ENCODE results near the gene RHOH.
"Not testable (repeated sequence)": the region's sequence is repeated elsewhere in the genome, so short reads cannot be mapped to it uniquely, and the experiment has no call there.

The RHOH gene

DNA sequence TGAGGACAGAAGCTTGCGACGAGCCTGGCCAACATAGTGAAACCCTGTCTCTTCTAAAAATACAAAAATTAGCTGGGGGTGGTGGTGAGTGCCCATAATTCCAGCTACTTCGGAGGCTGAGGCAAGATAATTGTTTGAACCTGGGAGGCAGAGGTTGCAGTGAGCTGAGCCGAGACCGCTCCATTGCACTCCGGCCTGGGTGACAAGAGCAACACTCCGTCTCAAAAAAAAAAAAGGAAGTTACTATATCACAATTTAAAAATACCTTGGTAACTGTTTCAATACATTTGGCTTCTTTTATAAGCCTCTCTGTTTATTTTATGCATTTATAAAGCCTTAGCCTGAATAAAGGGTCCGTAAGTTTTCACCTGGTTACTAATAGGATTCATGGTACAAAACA is 91.7 kb downstream of the RHOH start:
- no peak for DNase-seq (ENCODE audit: low read depth)
- no peak overlapping the region for H3K4me3 ChIP-seq (ENCODE audit: low read depth, low read length)
- in situ Hi-C loops (cut with HindIII; ENCODE audit: low sequenced_read_pairs), result no loop called here
- TF ChIP-seq, protein P1, sequence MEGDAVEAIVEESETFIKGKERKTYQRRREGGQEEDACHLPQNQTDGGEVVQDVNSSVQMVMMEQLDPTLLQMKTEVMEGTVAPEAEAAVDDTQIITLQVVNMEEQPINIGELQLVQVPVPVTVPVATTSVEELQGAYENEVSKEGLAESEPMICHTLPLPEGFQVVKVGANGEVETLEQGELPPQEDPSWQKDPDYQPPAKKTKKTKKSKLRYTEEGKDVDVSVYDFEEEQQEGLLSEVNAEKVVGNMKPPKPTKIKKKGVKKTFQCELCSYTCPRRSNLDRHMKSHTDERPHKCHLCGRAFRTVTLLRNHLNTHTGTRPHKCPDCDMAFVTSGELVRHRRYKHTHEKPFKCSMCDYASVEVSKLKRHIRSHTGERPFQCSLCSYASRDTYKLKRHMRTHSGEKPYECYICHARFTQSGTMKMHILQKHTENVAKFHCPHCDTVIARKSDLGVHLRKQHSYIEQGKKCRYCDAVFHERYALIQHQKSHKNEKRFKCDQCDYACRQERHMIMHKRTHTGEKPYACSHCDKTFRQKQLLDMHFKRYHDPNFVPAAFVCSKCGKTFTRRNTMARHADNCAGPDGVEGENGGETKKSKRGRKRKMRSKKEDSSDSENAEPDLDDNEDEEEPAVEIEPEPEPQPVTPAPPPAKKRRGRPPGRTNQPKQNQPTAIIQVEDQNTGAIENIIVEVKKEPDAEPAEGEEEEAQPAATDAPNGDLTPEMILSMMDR (IDR thresholded peaks at IDR 0.05; ENCODE audit: low read depth, low read length, missing control alignments), result no peak

DNA sequence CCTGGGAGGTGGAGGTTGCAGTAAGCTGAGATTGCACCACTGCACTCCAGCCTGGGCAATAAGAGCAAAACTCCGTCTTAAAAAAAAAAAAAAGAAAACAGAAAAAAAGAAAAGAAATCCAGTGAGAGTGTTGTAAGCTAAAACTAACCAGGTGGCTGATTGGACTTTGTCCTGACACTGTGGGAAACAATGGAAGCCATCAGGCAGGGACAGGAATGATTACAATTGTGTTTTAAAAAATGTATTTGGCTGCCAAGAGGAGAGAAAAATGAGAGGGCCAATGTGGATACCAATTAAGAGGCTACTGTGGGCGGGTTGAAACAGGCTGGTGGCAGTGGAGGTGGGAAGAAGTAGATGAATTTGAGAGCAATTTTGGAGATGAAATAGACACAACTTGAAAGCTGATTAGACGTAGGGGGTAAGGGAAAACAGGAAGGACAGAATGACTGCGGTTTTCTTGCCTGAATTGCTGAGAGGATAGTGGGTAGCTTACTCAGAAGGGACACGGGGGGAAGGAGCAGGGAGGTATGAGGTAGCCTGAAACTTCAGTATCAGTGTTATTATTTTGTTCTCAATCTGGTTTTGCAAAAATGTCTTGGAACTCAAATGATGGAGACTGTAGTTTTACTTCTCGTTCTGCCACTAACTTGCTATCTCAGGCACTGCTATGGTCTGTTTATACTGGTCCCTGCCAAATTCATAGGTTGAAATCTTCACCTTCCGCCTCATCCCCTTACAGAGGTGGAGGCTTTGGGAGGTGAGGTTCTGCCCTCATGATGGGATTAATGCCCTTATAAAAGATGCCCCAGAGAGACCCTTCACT is 92.7 kb downstream of the RHOH start:
- TF ChIP-seq, protein P1 (IDR thresholded peaks at IDR 0.05; ENCODE audit: low read depth, low read length, missing control alignments), result no peak
- DNase-seq (ENCODE audit: low read depth), result no peak
- no peak overlapping the region for H3K4me3 ChIP-seq (ENCODE audit: low read depth, low read length)
- in situ Hi-C loops (cut with HindIII; ENCODE audit: low sequenced_read_pairs), result no loop called here

DNA sequence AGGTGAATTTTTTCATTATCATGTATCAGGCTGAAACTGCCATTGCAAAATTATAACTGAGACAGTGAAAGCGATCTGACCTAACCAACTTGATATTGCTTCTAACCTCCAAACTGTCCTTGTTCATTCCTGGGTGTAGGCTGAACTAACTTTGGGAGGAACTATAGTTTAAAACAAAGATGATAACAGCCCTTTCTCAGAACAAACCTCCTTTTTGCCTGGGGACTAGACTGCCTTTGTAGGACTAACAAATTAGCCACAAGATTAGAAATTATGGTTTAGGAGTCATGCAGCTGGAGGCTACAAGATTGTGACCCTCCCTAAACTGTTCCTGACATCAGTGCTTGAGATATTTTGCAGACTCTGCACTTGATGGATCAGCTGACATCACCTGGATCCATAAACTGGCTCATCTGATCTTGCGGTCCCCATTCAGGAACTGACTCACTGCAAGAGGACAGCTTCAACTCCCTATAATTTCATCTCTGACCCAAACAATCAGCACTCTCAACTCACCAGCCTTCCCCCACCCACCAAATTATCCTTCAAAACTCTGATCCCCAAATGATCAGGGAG is 93.9 kb downstream of the RHOH start:
- in situ Hi-C loops (cut with HindIII; ENCODE audit: low sequenced_read_pairs); H3K4me3 ChIP-seq (ENCODE audit: low read depth, low read length); DNase-seq (ENCODE audit: low read depth): not testable (repeated sequence)

DNA sequence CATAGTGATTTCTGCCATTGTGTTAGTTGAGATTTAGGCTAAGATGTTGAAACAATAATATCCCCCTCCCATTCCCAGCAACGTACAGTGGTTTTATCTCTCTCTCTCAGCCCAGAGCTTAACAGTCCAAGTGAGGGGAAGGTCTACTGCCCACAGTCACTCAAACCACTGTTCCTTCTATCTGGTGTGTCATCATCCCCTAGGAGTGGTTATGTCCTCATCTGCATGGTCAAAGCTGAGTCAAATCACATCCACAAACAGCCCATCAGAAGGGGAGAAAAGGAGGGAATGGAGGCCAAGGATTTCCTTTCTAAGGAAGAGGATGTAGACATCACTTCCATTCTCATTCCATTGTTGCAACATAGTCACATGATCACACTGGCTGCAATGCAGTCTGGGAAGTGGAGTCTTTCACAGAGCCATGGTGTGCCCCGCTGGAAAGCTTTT is 95.5 kb downstream of the RHOH start:
- TF ChIP-seq, protein P1 (IDR thresholded peaks at IDR 0.05; ENCODE audit: low read depth, low read length, missing control alignments), result no peak
- no peak for DNase-seq (ENCODE audit: low read depth)
- in situ Hi-C loops (cut with HindIII; ENCODE audit: low sequenced_read_pairs), result no loop called here
- no peak overlapping the region for H3K4me3 ChIP-seq (ENCODE audit: low read depth, low read length)

DNA sequence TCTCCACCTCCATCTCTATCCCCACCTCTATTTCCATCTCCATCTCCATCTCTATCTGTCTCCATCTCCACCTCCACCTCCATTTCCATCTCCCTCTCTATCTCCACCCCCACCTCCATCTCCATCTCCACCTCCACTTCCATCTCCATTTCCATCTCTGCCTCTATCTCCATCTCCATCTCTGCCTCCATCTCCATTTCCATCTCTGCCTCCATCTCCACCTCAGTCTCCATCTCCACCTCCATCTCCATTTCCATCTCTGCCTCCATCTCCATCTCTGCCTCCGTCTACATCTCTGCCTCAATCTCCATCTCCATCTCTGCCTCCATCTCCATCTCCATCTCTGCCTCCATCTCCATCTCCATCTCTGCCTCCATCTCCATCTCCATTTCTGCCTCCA is 97.5 kb downstream of the RHOH start:
- TF ChIP-seq, protein P1 (IDR thresholded peaks at IDR 0.05; ENCODE audit: low read depth, low read length, missing control alignments), result no peak
- DNase-seq (ENCODE audit: low read depth), result no peak
- in situ Hi-C loops (cut with HindIII; ENCODE audit: low sequenced_read_pairs), result no loop called here
- no peak overlapping the region for H3K4me3 ChIP-seq (ENCODE audit: low read depth, low read length)

DNA sequence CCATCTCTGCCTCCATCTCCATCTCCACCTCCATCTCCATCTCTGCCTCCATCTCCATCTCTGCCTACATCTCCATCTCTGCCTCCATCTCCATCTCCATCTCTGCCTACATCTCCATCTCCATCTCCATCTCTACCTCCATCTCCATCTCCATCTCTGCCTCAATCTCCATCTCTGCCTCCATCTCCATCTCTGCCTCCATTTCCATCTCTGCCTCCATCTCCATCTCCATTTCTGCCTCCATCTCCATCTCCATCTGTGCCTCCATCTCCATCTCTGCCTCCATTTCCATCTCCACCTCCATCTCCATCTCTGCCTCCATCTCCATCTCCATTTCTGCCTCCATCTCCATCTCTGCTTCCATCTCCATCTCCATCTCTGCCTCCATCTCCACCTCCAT is 98.2 kb downstream of the RHOH start:
- in situ Hi-C loops (cut with HindIII; ENCODE audit: low sequenced_read_pairs); H3K4me3 ChIP-seq (ENCODE audit: low read depth, low read length); DNase-seq (ENCODE audit: low read depth): not testable (repeated sequence)

DNA sequence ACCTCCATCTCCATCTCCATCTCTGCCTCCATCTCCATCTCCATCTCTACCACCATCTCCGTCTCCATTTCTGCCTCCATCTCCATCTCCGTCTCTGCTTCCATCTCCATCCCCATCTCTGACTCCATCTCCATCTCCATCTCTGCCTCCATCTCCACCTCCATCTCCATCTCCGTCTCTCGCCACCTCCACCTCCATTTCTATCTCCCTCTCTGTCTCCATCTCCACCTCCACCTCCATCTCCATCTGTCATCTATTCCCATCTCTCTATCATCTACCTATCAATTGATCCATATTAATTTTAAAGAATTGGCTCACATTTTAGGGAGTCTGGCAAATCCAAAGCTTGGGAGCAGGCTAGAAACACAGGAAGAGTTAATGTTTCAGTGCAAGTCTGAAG is 98.7 kb downstream of the RHOH start:
- H3K4me3 ChIP-seq (ENCODE audit: low read depth, low read length), result no peak overlapping the region
- DNase-seq (ENCODE audit: low read depth), result no peak
- in situ Hi-C loops (cut with HindIII; ENCODE audit: low sequenced_read_pairs), result no loop called here
- TF ChIP-seq, protein P1 (IDR thresholded peaks at IDR 0.05; ENCODE audit: low read depth, low read length, missing control alignments), result no peak
